Dendritic cell treated with granulocyte-macrophage colony-stimulating factor and Interleukin-4, amounts not matched to agents 40 ng/mL and 50 ng/mL, for 4 days (primary cell): ENCODE measurements around the gene GORAB.

ENCODE experiments used
- H3K27ac Mint-ChIP-seq: one replicate; pipeline ENCODE4 v1.8.0; 2022; ENCODE audit warnings: mild to moderate bottlenecking, mixed read lengths
- H3K27me3 Mint-ChIP-seq: one replicate; pipeline ENCODE4 v1.8.0; 2022; ENCODE audit warnings: mild to moderate bottlenecking, mixed read lengths
- H3K36me3 Mint-ChIP-seq: one replicate; pipeline ENCODE4 v1.8.0; 2022; ENCODE audit warnings: low read depth, mixed read lengths
- H3K4me1 Mint-ChIP-seq: one replicate; pipeline ENCODE4 v1.8.0; 2022; ENCODE audit warnings: low read depth, mixed read lengths
- H3K4me3 Mint-ChIP-seq: one replicate; pipeline ENCODE4 v1.8.0; 2022; ENCODE audit warnings: mild to moderate bottlenecking, moderate library complexity, mixed read lengths
- H3K9me3 Mint-ChIP-seq: one replicate; pipeline ENCODE4 v1.8.0; 2022; ENCODE audit warnings: mixed read lengths
- intact Hi-C: fragments of 100-400 bp; cut with micrococcal nuclease; formaldehyde crosslinking; loops from one replicate; pipeline ENCODE4 v1.15.0; 2022

Gene GORAB, protein sequence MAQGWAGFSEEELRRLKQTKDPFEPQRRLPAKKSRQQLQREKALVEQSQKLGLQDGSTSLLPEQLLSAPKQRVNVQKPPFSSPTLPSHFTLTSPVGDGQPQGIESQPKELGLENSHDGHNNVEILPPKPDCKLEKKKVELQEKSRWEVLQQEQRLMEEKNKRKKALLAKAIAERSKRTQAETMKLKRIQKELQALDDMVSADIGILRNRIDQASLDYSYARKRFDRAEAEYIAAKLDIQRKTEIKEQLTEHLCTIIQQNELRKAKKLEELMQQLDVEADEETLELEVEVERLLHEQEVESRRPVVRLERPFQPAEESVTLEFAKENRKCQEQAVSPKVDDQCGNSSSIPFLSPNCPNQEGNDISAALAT

DNA sequence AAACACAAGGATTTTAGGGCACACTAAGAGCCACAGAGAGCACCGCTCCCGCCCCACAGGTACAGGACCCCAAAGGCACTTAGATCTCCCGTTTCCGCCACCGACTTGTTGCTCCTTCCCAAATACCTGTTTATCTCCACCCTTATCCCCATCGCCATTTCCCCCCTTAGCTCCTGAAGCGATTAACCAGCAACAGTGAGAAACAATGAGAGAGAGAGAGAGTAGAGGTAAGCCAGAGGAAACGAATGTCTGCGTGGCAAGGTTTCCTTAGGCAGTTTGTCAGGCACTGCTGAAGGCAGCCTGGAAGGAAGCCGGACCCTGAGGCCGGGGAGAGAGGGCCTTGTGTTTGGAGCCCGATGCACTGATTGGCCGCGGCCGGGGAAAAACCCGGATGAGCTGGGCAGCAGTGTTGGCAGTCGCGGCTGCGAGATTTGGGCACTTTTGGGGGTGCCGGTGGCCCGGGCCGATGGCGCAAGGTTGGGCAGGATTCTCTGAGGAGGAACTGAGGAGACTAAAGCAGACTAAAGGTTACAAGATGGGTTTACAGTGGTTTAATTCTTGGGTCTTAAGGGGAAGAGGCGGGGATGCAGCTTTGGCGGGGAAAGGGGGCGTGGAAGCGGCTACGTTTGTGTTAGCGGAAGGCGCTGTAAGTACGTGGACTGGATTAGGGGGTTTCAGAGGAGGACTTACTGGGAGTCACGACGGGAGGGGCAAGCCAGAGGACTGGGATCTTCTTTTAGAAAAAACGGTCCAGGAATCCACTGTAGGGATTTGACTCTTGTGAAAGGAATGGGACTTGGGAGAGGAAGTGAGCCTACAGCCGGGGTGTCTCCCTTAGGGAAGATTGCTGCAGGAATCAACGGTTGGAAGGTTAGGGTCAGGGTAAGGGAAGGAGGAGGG, at the start of gene GORAB:
Gene GORAB, plus strand, starts transcription at position 409 of the 900 bp plus-strand sequence. Its CDS starts 58 bp downstream, at position 467.
- H3K36me3 Mint-ChIP-seq: peaks cover 15% of the 10 kb centered on the region
- peaks cover 9% of the 10 kb centered on the region for H3K27me3 Mint-ChIP-seq
- no peak within 1 kb of the TSS for H3K27ac Mint-ChIP-seq
- H3K9me3 Mint-ChIP-seq: no peaks in the 10 kb centered on the region
- H3K4me1 Mint-ChIP-seq: peaks cover 10% of the 10 kb centered on the region
- intact Hi-C loops: loop anchor here (5.0 to 10.0 kb wide), 3 partner anchors 460 to 1157 kb away; partner anchors contain the start of genes KIFAP3 and SCYL3
- no peak within 1 kb of the TSS for H3K4me3 Mint-ChIP-seq

DNA sequence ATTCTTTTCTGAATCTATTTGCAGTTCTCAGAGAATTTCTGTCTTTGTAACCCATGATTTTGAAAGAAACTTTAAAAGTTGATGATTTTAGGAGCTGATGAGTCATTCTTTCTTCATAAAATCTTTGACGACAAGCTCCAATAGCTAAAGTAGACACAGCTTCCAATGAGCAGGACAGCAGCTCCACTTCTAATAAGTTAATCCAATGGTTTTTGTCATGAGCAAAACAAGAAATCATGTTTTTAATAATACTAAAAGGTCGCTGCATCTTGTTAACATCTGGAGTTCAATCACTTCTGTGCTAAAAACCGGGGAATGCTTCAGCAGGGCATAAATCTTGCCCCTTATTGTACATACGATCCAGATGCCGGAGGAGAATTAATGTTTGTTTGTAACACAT, 48.9 kb upstream of the GORAB start:
- H3K36me3 Mint-ChIP-seq: no peaks in the 10 kb centered on the region
- intact Hi-C loops: no loop called here
- no peaks in the 10 kb centered on the region for H3K4me1 Mint-ChIP-seq
- no peak overlapping the region for H3K27ac Mint-ChIP-seq
- no peak overlapping the region for H3K4me3 Mint-ChIP-seq
- peaks cover 4% of the 10 kb centered on the region for H3K9me3 Mint-ChIP-seq
- H3K27me3 Mint-ChIP-seq: no peaks in the 10 kb centered on the region

DNA sequence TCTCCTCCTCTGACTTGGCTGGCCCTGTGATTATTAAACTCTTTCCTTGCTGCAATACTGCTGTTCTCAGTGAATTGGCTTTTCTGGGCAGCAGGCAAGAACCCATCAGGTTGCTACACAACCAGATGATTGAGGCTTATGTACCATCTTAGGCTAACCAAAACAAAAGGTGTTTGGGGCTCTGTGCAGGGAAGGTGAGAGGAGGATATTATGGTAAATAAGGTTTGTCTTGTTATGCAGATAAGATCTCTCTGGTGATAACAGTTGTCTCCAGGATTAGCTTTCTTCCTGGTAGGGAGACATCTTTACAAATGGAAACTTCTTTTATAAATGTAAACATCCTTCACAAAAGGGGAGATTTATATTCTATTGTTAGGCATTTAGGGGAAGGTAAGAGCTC, 44.5 kb upstream of the GORAB start:
- H3K27ac Mint-ChIP-seq: no peak overlapping the region
- intact Hi-C loops: no loop called here
- H3K27me3 Mint-ChIP-seq: no peaks in the 10 kb centered on the region
- no peaks in the 10 kb centered on the region for H3K36me3 Mint-ChIP-seq
- no peak overlapping the region for H3K4me3 Mint-ChIP-seq
- H3K4me1 Mint-ChIP-seq: no peaks in the 10 kb centered on the region
- peaks cover 8% of the 10 kb centered on the region for H3K9me3 Mint-ChIP-seq

DNA sequence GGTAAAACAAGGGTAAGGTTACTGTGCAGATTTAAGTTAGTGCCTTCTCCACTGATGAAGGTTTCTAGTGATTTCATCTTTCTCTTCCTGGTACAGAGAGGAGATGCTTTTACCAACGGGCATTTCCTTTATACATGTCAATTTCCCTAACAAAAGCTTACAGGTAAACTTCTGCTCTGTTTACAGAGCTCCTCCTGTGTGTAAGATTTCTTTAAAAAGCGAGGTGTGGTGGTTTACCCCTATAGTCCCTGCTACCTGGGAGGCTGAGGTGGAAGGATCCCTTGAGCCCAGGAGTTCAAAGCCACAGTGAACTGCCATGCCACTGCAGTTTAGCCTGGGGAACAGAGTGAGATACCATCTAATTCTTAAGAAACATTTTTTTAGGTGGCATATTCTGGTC, 40.7 kb upstream of the GORAB start:
- Mint-ChIP-seq H3K4me3 (no peak overlapping the region), H3K4me1 (peaks cover 14% of the 10 kb centered on the region), H3K27me3 (no peaks in the 10 kb centered on the region), H3K9me3 (peaks cover 8% of the 10 kb centered on the region), H3K36me3 (no peaks in the 10 kb centered on the region), H3K27ac (no peak overlapping the region)
- intact Hi-C loops: no loop called here

DNA sequence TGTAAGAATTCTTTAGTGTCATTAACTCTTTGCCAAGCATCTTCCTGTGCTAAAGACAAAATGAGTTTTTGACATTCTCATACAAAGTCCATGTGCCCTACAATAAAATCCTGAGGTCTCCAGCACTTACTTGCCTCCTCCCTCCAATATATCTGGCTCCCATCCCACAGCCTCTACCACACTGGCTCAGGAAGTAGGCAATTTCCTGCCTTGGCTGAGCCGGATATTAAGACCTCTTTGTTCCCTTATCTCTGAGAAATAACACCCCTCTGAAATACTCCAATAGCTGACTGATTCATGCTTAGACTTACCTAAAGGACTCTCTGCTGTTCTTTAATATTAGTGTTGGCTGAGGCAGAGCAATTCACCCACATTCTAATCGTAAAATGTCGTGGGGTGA, 37.6 kb upstream of the GORAB start:
- intact Hi-C loops: no loop called here
- no peaks in the 10 kb centered on the region for H3K27me3 Mint-ChIP-seq
- H3K4me3 Mint-ChIP-seq: no peak overlapping the region
- no peaks in the 10 kb centered on the region for H3K9me3 Mint-ChIP-seq
- H3K36me3 Mint-ChIP-seq: no peaks in the 10 kb centered on the region
- H3K27ac Mint-ChIP-seq: no peak overlapping the region
- peaks cover 14% of the 10 kb centered on the region for H3K4me1 Mint-ChIP-seq

DNA sequence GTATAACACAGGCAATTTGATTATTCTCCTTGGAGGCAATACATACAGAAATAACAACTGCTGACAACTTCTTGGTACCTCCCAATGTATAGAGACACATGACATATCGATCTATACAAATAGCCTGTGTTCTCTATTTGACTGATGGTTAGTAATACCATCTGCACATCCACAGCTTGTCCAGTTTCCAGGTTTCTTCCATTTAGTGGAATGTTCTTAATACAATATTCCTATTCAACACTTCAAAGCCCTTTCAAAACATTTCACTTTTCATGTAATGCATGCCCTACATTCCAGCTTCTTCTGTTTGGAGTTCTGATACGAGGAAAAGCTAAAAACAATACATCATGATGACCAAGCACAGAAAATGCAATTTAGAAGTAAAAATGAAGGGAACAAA, 37.0 kb upstream of the GORAB start:
- Mint-ChIP-seq H3K9me3 (no peaks in the 10 kb centered on the region), H3K4me1 (peaks cover 14% of the 10 kb centered on the region), H3K27me3 (no peaks in the 10 kb centered on the region), H3K36me3 (no peaks in the 10 kb centered on the region), H3K27ac (no peak overlapping the region), H3K4me3 (no peak overlapping the region)
- intact Hi-C loops: no loop called here

DNA sequence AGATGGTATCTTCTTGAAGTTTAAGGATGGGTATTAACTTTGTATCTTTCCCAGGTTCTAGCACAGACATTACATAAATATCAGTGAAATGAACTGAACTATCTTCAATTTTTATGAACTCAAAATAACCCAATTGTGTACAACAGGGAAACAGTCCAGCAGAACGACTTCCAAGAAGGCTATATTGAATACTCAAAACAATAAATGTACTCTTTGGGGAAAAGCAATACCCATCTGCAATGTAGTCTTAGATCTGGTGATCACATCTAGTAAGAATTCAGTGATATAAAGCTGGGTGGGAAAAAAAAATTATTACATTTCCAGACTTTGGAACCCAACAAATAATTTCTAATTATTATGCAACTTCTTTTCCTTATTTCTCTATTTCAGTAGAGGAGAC, 33.1 kb upstream of the GORAB start:
- Mint-ChIP-seq H3K36me3 (no peaks in the 10 kb centered on the region), H3K4me1 (peaks cover 11% of the 10 kb centered on the region), H3K27ac (no peak overlapping the region), H3K4me3 (no peak overlapping the region), H3K9me3 (no peaks in the 10 kb centered on the region), H3K27me3 (no peaks in the 10 kb centered on the region)
- intact Hi-C loops: no loop called here

DNA sequence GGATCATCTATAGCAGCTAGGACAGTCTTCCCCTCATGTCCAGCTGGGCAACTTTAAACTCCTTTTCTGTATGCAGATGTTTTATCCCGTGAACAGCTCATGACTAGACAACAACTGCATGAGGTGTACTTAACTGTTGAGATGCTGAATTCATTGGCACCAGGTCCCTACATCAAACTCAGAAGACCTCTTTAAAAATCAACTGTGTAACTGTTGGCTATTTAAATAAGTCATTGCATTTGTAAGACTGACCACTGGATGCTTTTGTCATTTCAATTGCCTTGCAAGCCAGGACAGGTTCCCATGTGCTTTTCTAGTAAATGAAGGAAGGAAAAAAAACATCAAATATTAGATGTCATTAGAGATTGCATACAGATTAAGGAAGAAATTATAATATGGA, 28.3 kb upstream of the GORAB start:
- intact Hi-C loops: no loop called here
- Mint-ChIP-seq H3K4me1 (no peaks in the 10 kb centered on the region), H3K36me3 (no peaks in the 10 kb centered on the region), H3K27ac (no peak overlapping the region), H3K27me3 (no peaks in the 10 kb centered on the region), H3K9me3 (no peaks in the 10 kb centered on the region), H3K4me3 (no peak overlapping the region)

DNA sequence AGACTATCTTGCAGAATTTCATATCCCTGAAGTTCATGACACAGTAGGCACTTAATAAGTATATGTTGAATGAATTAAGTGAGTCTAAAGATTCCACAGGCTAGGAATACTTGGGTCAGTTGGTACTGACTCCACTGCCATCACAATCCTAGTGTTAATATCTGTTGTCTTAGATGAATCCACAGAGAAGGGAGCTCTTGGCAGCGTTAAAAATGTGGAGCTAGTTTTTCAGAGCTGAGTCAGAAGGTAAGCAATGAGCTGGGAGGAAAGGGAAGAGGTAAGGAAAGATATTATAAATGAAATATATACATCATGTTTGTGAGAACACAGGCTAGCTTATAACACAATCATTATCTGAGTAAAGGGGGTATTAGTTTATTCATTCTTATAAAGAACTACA, 21.8 kb upstream of the GORAB start:
- Mint-ChIP-seq H3K4me1 (no peaks in the 10 kb centered on the region), H3K27me3 (no peaks in the 10 kb centered on the region), H3K9me3 (no peaks in the 10 kb centered on the region), H3K4me3 (no peak overlapping the region), H3K36me3 (no peaks in the 10 kb centered on the region), H3K27ac (no peak overlapping the region)
- intact Hi-C loops: no loop called here

DNA sequence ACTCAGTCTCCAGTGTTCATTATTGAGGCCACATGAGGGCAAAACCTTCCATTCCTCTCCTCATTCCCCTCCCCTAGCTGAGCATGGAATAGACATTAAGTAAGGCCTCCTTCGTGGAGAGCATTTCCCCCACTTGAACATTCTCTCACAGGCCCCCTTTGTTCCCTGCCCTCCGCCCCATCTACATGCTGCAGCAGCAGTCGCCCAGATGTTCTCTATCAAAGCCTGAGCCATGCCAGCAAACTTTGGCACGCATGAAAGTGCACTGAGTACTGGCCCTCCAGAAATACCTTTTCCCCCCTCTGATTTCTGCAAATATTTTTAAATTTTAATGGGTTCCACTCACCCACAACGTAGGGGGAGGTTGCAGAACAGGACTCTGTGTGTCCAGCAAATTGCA, 20.9 kb upstream of the GORAB start:
- Mint-ChIP-seq H3K9me3 (no peaks in the 10 kb centered on the region), H3K36me3 (no peaks in the 10 kb centered on the region), H3K4me1 (no peaks in the 10 kb centered on the region), H3K4me3 (no peak overlapping the region), H3K27me3 (no peaks in the 10 kb centered on the region), H3K27ac (no peak overlapping the region)
- intact Hi-C loops: no loop called here

DNA sequence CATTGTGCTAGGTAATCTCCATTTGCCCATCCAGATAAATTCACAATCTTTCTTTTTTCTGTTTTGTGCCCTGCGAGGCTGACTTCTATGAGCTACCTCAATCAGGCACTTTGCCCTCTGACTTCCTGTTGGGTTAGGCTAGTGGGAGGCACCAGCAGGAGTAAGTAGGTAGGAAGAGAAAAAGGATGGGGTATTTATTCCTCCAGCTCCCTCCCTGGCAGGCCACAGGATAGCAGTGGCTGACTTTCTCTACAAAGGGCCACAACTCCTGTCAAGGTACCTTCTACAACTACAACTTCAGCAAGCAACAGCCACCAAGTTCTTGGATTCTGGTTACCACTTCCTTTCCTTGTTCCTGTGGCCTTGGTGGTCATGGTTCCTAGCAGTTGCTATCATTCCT, 18.8 kb upstream of the GORAB start:
- no peak overlapping the region for H3K4me3 Mint-ChIP-seq
- H3K36me3 Mint-ChIP-seq: no peaks in the 10 kb centered on the region
- no peak overlapping the region for H3K27ac Mint-ChIP-seq
- intact Hi-C loops: no loop called here
- no peaks in the 10 kb centered on the region for H3K9me3 Mint-ChIP-seq
- no peaks in the 10 kb centered on the region for H3K27me3 Mint-ChIP-seq
- H3K4me1 Mint-ChIP-seq: no peaks in the 10 kb centered on the region

DNA sequence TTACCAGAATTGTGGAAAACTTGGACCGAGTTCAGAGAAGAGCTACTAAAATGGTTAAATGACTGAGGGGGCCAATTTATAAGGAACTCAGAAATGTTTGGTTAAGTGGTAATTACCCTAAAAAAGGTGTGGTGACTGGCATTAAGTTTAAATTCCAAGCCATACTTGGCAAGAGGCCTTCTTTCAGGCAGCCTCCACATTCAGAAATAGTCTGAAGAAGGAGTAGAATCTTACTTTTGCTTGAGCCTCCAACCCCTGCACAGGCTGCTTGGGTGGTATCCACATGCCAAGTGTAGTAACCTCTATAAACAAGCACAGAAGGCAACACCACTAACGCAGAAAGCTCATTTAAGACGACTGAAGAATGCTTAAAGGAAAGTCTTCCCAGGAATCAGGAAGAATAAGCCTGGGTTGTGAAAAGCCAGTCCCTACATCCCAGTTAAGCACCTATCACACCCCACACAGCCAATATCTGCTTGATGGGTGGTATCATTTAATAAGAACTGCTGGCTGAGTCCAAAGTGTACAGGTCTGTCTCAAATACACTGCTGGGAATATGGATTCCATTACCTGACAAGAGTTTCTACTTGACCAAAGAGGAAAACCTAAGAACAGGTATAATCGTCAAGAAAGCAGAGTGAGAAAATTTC, 13.7 kb upstream of the GORAB start:
- no peaks in the 10 kb centered on the region for H3K36me3 Mint-ChIP-seq
- no peaks in the 10 kb centered on the region for H3K9me3 Mint-ChIP-seq
- no peaks in the 10 kb centered on the region for H3K27me3 Mint-ChIP-seq
- no peaks in the 10 kb centered on the region for H3K4me1 Mint-ChIP-seq
- intact Hi-C loops: no loop called here
- no peak overlapping the region for H3K4me3 Mint-ChIP-seq
- H3K27ac Mint-ChIP-seq: no peak overlapping the region

DNA sequence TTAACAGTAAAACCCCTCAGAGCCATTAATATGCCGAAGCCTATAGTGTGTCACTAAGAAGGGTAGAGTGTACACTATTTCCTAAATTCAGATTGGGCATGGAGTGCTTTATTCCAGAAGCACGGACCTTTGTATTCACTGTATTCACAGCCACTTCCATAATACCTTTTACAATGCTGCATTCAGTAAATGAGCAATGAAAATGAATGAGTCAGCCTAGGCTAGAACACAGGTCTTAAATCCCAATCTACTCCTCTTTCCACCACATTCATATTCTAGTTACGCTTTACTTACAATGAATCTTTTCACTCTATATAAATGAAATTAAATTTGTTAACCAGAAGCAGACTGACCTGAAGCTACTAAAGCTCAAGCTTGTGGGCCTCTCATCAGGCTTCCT, 13.0 kb upstream of the GORAB start:
- Mint-ChIP-seq H3K36me3 (no peaks in the 10 kb centered on the region), H3K27ac (no peak overlapping the region), H3K4me1 (no peaks in the 10 kb centered on the region), H3K4me3 (no peak overlapping the region), H3K27me3 (peaks cover 3% of the 10 kb centered on the region), H3K9me3 (no peaks in the 10 kb centered on the region)
- intact Hi-C loops: no loop called here

DNA sequence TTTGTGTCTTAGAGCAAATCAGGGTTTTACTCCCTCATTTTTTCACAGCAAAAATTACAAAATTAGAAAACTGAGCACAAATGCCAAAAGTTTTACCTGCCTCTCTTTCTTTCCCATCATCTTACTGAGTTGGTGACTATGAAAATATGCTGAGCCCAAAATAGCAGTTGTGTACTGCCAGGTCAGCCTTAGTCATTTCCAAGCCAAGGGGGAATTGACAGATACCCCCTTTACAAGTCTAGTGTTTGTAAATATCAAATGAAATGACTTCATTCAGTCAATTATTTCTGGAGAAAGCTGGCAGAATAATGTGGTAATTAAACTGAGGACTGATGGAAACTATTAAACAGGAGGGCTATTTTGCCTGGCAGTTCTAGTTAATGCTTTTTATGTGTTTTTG, 11.4 kb upstream of the GORAB start:
- Mint-ChIP-seq H3K4me1 (no peaks in the 10 kb centered on the region), H3K27ac (no peak overlapping the region), H3K9me3 (no peaks in the 10 kb centered on the region), H3K36me3 (no peaks in the 10 kb centered on the region), H3K4me3 (no peak overlapping the region), H3K27me3 (peaks cover 7% of the 10 kb centered on the region)
- intact Hi-C loops: no loop called here
